ENCODE measurements around the gene ABCC6. TPM values are rescaled to one million over a fixed set of nuclear protein-coding genes. Genes with fewer than 3 reads are reported as not detected.

Gene ABCC6
- total RNA-seq, 1 donor, result 0.36 TPM

DNA sequence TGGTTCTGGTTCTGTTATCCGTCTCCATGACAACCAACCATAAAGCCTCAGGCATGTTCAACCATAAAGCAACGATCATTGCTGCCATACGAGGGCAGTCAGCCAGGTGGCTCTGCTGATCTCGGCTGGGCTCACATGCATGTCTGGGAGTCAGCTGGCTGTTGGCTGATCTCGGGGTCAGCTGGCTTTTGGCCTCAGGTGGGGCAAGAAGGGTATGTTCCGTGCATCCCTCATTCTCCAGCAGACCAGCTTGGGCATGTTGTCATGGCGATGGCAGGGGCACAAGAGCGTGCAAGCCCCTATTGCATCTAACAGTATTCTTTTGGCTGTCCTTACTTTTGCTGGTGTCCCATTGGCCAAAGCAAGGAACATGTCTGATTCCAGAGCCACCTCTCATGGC, 86.2 kb downstream of the ABCC6 start:
- TF ChIP-seq, protein P1, sequence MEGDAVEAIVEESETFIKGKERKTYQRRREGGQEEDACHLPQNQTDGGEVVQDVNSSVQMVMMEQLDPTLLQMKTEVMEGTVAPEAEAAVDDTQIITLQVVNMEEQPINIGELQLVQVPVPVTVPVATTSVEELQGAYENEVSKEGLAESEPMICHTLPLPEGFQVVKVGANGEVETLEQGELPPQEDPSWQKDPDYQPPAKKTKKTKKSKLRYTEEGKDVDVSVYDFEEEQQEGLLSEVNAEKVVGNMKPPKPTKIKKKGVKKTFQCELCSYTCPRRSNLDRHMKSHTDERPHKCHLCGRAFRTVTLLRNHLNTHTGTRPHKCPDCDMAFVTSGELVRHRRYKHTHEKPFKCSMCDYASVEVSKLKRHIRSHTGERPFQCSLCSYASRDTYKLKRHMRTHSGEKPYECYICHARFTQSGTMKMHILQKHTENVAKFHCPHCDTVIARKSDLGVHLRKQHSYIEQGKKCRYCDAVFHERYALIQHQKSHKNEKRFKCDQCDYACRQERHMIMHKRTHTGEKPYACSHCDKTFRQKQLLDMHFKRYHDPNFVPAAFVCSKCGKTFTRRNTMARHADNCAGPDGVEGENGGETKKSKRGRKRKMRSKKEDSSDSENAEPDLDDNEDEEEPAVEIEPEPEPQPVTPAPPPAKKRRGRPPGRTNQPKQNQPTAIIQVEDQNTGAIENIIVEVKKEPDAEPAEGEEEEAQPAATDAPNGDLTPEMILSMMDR (IDR thresholded peaks at IDR 0.05; ENCODE audit: extremely low read depth, low read depth, low read length), result no peak
- peaks cover 2% of the 10 kb centered on the region for H4K20me1 ChIP-seq (ENCODE audit: insufficient read depth, low read length)
- no peaks in the 10 kb centered on the region for H3K9me3 ChIP-seq (ENCODE audit: low read depth, low read length)
- no peak overlapping the region for H3K27ac ChIP-seq (ENCODE audit: low read depth, low read length)
- H2AFZ ChIP-seq (ENCODE audit: low read length), result no peak overlapping the region
- no peaks in the 10 kb centered on the region for H3K79me2 ChIP-seq (ENCODE audit: insufficient read depth, low read length)
- no peaks in the 10 kb centered on the region for H3K27me3 ChIP-seq (ENCODE audit: insufficient read depth, low read length)
- DNase-seq (ENCODE audit: insufficient read length, low spot score, missing footprints), result no peak
- H3K4me2 ChIP-seq (ENCODE audit: insufficient read depth, low read length), result no peak overlapping the region
- no peak overlapping the region for H3K4me3 ChIP-seq (ENCODE audit: insufficient read depth, low read length)
- peaks cover 83% of the 10 kb centered on the region for H3K36me3 ChIP-seq (ENCODE audit: insufficient read depth, low read length)
- no peaks in the 10 kb centered on the region for H3K4me1 ChIP-seq (ENCODE audit: insufficient read depth, low read length)

GRCh38 chr16:16136588-16136987, 86.7 kb downstream of the ABCC6 start:
- TF ChIP-seq, protein P1 (IDR thresholded peaks at IDR 0.05; ENCODE audit: extremely low read depth, low read depth, low read length), result no peak
- H3K4me3 ChIP-seq (ENCODE audit: insufficient read depth, low read length), result no peak overlapping the region
- no peaks in the 10 kb centered on the region for H3K27me3 ChIP-seq (ENCODE audit: insufficient read depth, low read length)
- H2AFZ ChIP-seq (ENCODE audit: low read length), result no peak overlapping the region
- H3K79me2 ChIP-seq (ENCODE audit: insufficient read depth, low read length), result no peaks in the 10 kb centered on the region
- no peak overlapping the region for H3K4me2 ChIP-seq (ENCODE audit: insufficient read depth, low read length)
- peaks cover 83% of the 10 kb centered on the region for H3K36me3 ChIP-seq (ENCODE audit: insufficient read depth, low read length)
- H3K9me3 ChIP-seq (ENCODE audit: low read depth, low read length), result no peaks in the 10 kb centered on the region
- H3K4me1 ChIP-seq (ENCODE audit: insufficient read depth, low read length), result no peaks in the 10 kb centered on the region
- no peak for DNase-seq (ENCODE audit: insufficient read length, low spot score, missing footprints)
- no peak overlapping the region for H3K27ac ChIP-seq (ENCODE audit: low read depth, low read length)
- peaks cover 2% of the 10 kb centered on the region for H4K20me1 ChIP-seq (ENCODE audit: insufficient read depth, low read length)

DNA sequence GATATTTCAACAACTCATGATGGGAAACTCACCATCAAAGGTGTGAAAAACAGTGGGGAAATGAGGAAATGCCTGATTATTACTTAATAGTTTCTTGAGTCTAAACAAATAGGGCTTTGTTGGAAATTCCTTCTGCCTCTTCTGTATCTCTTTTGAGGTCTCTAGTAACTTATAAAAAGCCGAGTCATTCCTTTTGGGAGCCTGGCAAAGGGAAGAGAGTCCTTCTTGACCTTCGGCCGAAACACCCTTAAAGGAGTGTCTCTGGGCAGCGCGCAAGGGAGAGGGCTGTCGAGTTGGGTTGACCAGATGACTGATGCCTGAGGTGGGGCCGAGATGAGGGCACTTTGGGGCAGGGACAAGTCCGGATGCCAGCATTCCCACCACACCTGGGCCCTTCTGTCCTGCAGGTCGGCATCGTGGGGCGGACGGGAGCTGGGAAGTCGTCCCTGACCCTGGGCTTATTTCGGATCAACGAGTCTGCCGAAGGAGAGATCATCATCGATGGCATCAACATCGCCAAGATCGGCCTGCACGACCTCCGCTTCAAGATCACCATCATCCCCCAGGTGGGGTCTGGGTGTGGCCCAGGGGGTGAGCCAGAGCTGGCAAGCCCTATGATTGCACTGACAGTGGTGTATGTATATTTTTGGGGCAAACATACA, 89.2 kb downstream of the ABCC6 start:
- Histone ChIP-seq H3K36me3 (ENCODE audit: insufficient read depth, low read length) (peaks cover 78% of the 10 kb centered on the region), H3K27me3 (ENCODE audit: insufficient read depth, low read length) (no peaks in the 10 kb centered on the region), H3K9me3 (ENCODE audit: low read depth, low read length) (no peaks in the 10 kb centered on the region), H4K20me1 (ENCODE audit: insufficient read depth, low read length) (peaks cover 2% of the 10 kb centered on the region), H3K4me2 (ENCODE audit: insufficient read depth, low read length) (no peak overlapping the region), H2AFZ (ENCODE audit: low read length) (no peak overlapping the region), H3K27ac (ENCODE audit: low read depth, low read length) (no peak overlapping the region), H3K79me2 (ENCODE audit: insufficient read depth, low read length) (no peaks in the 10 kb centered on the region), H3K4me1 (ENCODE audit: insufficient read depth, low read length) (no peaks in the 10 kb centered on the region), H3K4me3 (ENCODE audit: insufficient read depth, low read length) (no peak overlapping the region)
- TF ChIP-seq, protein P1 (IDR thresholded peaks at IDR 0.05; ENCODE audit: extremely low read depth, low read depth, low read length), result no peak
- no peak for DNase-seq (ENCODE audit: insufficient read length, low spot score, missing footprints)

GRCh38 chr16:16131659-16132058, 91.6 kb downstream of the ABCC6 start:
- Histone ChIP-seq H3K27ac (ENCODE audit: low read depth, low read length) (no peak overlapping the region), H3K27me3 (ENCODE audit: insufficient read depth, low read length) (no peaks in the 10 kb centered on the region), H3K4me3 (ENCODE audit: insufficient read depth, low read length) (no peak overlapping the region), H3K79me2 (ENCODE audit: insufficient read depth, low read length) (no peaks in the 10 kb centered on the region), H4K20me1 (ENCODE audit: insufficient read depth, low read length) (no peaks in the 10 kb centered on the region), H3K4me1 (ENCODE audit: insufficient read depth, low read length) (no peaks in the 10 kb centered on the region), H3K36me3 (ENCODE audit: insufficient read depth, low read length) (peaks cover 67% of the 10 kb centered on the region), H2AFZ (ENCODE audit: low read length) (no peak overlapping the region), H3K4me2 (ENCODE audit: insufficient read depth, low read length) (no peak overlapping the region), H3K9me3 (ENCODE audit: low read depth, low read length) (no peaks in the 10 kb centered on the region)
- TF ChIP-seq, protein P1 (IDR thresholded peaks at IDR 0.05; ENCODE audit: extremely low read depth, low read depth, low read length), result no peak
- DNase-seq (ENCODE audit: insufficient read length, low spot score, missing footprints), result no peak
